Loucy (cell line): ENCODE data around the gene WDR19.
A peak's percentile ranks its signal among the peaks of the same experiment; 100 is the strongest.

ENCODE experiments used
- EZH2phosphoT487 ChIP-seq: fragments of 200-600 bp; IDR thresholded peaks from 2 replicates; pipeline ENCODE4 v1.6.1; 2018; ENCODE audit warnings: antibody characterized with exemption, mild to moderate bottlenecking, moderate library complexity, borderline replicate concordance
- TF ChIP-seq, protein P1 (sequence below): fragments of 200-600 bp; sonication (generic); conservative IDR thresholded peaks from 2 replicates; pipeline ENCODE4 v1.5.1; 2014; ENCODE audit warnings: mild to moderate bottlenecking, antibody characterized with exemption, low read length

DNA sequence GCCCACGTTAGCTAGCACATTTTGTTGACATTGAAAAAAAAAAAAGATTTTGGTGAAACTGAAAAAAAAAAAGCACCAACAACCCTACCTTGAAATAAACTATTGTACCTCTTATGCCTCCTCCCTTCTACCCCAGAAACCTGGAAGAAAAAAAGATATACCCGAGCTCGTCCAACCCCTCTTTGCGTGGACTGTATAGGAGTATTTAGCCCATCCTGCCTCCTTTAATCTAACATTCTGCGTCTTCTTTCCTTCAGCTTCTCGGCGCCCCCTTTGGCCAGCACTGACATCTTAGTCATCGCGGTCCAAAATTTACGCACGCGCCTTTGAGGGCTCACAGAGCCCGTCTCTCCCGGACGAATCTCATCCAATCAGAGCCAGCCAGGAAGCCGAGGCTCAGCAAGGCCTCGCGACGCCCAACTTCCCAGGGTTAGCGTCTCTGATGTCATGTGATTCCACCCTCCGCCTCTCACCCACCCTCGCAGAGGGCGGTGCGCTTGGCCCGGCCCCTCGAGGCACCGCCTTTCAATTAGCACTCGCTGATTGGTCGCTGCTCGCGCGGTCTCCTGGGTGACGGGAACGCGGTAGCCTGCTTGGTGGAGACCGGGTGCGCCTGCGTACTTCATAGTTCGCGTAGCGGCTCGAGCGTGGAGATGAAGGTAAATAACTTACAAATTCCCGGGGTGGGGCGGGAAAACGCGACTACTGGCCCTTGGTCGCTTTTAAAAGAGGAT is at the start of gene WDR19:
- TF ChIP-seq, protein P1, sequence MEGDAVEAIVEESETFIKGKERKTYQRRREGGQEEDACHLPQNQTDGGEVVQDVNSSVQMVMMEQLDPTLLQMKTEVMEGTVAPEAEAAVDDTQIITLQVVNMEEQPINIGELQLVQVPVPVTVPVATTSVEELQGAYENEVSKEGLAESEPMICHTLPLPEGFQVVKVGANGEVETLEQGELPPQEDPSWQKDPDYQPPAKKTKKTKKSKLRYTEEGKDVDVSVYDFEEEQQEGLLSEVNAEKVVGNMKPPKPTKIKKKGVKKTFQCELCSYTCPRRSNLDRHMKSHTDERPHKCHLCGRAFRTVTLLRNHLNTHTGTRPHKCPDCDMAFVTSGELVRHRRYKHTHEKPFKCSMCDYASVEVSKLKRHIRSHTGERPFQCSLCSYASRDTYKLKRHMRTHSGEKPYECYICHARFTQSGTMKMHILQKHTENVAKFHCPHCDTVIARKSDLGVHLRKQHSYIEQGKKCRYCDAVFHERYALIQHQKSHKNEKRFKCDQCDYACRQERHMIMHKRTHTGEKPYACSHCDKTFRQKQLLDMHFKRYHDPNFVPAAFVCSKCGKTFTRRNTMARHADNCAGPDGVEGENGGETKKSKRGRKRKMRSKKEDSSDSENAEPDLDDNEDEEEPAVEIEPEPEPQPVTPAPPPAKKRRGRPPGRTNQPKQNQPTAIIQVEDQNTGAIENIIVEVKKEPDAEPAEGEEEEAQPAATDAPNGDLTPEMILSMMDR, result peak; percentile 65
- no peak for TF ChIP-seq EZH2phosphoT487
